Measurements from ENCODE around the gene GGACT. TPM values are rescaled to one million over a fixed set of nuclear protein-coding genes. Genes with fewer than 3 reads are reported as not detected.

Gene GGACT
- total and polyA plus RNA-seq, 4 experiments from 2014 or later = 4.4 to 9.6 (median 7.2) TPM

DNA sequence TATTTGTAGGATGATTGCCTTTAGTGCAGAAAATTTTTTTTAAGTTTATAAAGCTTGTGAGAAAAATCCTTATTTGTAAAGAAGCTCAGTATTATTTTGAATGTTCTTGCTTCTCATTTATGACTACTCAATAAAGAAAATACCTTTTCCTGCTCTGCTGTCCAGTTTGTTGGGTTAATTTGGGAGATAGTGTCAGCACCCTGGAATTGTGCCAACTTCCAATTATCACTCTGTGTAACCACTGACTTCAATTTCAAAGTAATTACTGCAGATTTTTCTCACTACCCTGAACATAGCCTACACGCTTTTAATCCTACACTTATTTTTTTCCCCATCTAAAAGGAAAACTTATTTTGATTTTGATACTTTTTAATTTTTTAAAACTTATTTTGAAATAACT lies 93.1 kb downstream of the GGACT start:
- H3K27ac ChIP-seq (ENCODE audit: low read depth, low read length) = no peak overlapping the region
- Mint-ChIP-seq H3K4me3 (no peak overlapping the region), H3K27ac (no peak overlapping the region), H3K27me3 (no peaks in the 10 kb centered on the region), H3K9me3 (no peaks in the 10 kb centered on the region), H3K4me1 (no peaks in the 10 kb centered on the region), H3K36me3 (peaks cover 0 to 6% of the 10 kb centered on the region in 2 donors)
- H3K36me3 ChIP-seq (ENCODE audit: insufficient read depth, low read length) = no peaks in the 10 kb centered on the region
- no peaks in the 10 kb centered on the region for H3K27me3 ChIP-seq (ENCODE audit: insufficient read depth, low read length)
- no peak overlapping the region for H3K4me3 ChIP-seq (ENCODE audit: low read length in 2 of 2)
- no peaks in the 10 kb centered on the region for H3K9me3 ChIP-seq (ENCODE audit: control insufficient read depth in 1 of 2, low read length in 2 of 2)
- intact Hi-C loops (cut with micrococcal nuclease) = no loop called here
- POLR2A ChIA-PET (ENCODE audit: partially characterized antibody) = no interaction called here
- no peaks in the 10 kb centered on the region for H3K4me1 ChIP-seq (ENCODE audit: insufficient read depth, low read length)
- DNase-seq = no peak
- CTCF ChIA-PET (ENCODE audit: partially characterized antibody) = no interaction called here

- H3K4me1 Mint-ChIP-seq = no peaks in the 10 kb centered on the region
- no peak overlapping the region for H3K27ac ChIP-seq (ENCODE audit: low read depth, low read length)
- peaks cover 0 to 11% of the 10 kb centered on the region in 2 donors for H3K36me3 Mint-ChIP-seq
- no peaks in the 10 kb centered on the region for H3K9me3 Mint-ChIP-seq
- H3K4me3 ChIP-seq (ENCODE audit: low read length in 2 of 2) = no peak overlapping the region
- ChIA-PET POLR2A (ENCODE audit: partially characterized antibody) (interaction anchor here (0.7 kb wide), 1 partner anchor 835 kb away, joined by 3 read pairs; no protein-coding TSS in a partner anchor), CTCF (ENCODE audit: partially characterized antibody) (interaction anchor here (1.0 kb wide), 1 partner anchor 23 kb away, joined by 3 read pairs; no protein-coding TSS in a partner anchor)
- no peaks in the 10 kb centered on the region for H3K4me1 ChIP-seq (ENCODE audit: insufficient read depth, low read length)
- H3K27ac Mint-ChIP-seq = no peak overlapping the region
- intact Hi-C loops (cut with micrococcal nuclease) = no loop called here
- no peak overlapping the region for H3K4me3 Mint-ChIP-seq
- no peaks in the 10 kb centered on the region for H3K27me3 Mint-ChIP-seq
- no peaks in the 10 kb centered on the region for H3K27me3 ChIP-seq (ENCODE audit: insufficient read depth, low read length)
- DNase-seq = no peak
- no peaks in the 10 kb centered on the region for H3K9me3 ChIP-seq (ENCODE audit: control insufficient read depth in 1 of 2, low read length in 2 of 2)
- no peaks in the 10 kb centered on the region for H3K36me3 ChIP-seq (ENCODE audit: insufficient read depth, low read length)
Measured at GRCh38 chr13:100493418-100493817, 95.2 kb downstream of the GGACT start.

DNA sequence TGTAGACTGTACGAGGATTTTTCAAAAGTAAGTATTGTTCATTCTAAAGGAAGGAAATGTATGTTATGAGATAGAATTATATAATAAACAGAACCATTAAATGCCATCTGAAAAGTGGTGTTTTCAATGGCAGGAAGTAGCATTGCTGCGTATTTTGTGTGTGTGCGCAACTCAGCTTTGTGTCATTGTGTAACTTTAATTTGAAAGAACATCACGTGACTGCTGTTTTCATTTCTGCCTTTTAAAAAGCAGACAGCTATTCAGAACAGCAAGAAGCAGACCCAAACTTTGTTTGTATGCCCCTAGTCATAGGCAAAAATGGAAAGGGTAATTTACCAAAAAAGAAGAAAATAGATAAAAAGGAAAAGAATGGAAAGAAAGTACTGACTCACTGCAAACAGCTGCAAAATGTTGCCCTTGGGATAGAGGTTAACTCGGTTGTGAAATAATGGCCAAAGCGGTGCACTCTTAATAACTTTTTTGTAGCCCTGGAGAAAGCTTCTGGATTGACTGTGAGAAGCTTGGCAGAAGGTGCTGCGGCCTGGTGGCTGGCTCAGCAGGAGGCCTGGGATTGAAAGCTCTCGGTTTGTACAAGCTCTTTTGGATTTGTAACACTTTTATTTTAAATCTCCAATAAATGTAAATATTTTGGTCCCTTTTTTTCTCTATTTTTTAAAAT lies 97.3 kb downstream of the GGACT start:
- no peak for DNase-seq
- no peak overlapping the region for H3K4me3 ChIP-seq (ENCODE audit: low read length in 2 of 2)
- no peaks in the 10 kb centered on the region for H3K27me3 Mint-ChIP-seq
- H3K9me3 ChIP-seq (ENCODE audit: control insufficient read depth in 1 of 2, low read length in 2 of 2) = no peaks in the 10 kb centered on the region
- peaks cover 0 to 11% of the 10 kb centered on the region in 2 donors for H3K36me3 Mint-ChIP-seq
- no peaks in the 10 kb centered on the region for H3K9me3 Mint-ChIP-seq
- no peak overlapping the region for H3K27ac Mint-ChIP-seq
- POLR2A ChIA-PET (ENCODE audit: partially characterized antibody) = no interaction called here
- no peaks in the 10 kb centered on the region for H3K4me1 Mint-ChIP-seq
- no peaks in the 10 kb centered on the region for H3K27me3 ChIP-seq (ENCODE audit: insufficient read depth, low read length)
- H3K36me3 ChIP-seq (ENCODE audit: insufficient read depth, low read length) = no peaks in the 10 kb centered on the region
- CTCF ChIA-PET (ENCODE audit: partially characterized antibody) = interaction anchor here (1.2 kb wide), 1 partner anchor 26 kb away, joined by 4 read pairs; no protein-coding TSS in a partner anchor
- no peak overlapping the region for H3K4me3 Mint-ChIP-seq
- H3K27ac ChIP-seq (ENCODE audit: low read depth, low read length) = no peak overlapping the region
- H3K4me1 ChIP-seq (ENCODE audit: insufficient read depth, low read length) = no peaks in the 10 kb centered on the region
- intact Hi-C loops (cut with micrococcal nuclease) = no loop called here

DNA sequence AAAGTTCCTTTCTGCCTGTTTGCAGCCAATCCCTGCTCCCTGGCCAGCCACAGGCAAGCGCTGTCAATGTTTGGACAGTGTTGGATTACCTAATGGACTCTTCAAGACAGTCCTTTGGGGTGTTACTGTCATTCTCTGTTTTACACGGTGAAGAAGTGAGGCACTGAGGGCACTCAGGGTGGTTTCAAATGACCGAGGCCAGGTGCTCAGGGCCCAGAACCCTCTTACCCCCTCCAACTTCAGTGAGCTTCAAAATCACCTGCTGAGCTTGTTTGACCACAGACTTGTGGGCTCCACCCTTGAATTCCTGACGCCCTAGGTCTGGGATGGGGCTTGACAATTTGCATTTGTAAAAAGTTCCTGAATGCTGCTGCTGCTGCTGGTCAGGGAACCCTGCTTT lies 97.9 kb downstream of the GGACT start:
- Mint-ChIP-seq H3K4me1 (no peaks in the 10 kb centered on the region), H3K27me3 (no peaks in the 10 kb centered on the region), H3K36me3 (peaks cover 0 to 11% of the 10 kb centered on the region in 2 donors), H3K4me3 (no peak overlapping the region), H3K27ac (no peak overlapping the region), H3K9me3 (no peaks in the 10 kb centered on the region)
- CTCF ChIA-PET (ENCODE audit: partially characterized antibody) = interaction anchor here (1.2 kb wide), 1 partner anchor 27 kb away, joined by 4 read pairs; no protein-coding TSS in a partner anchor
- intact Hi-C loops (cut with micrococcal nuclease) = no loop called here
- Histone ChIP-seq H3K27ac (ENCODE audit: low read depth, low read length) (no peak overlapping the region), H3K36me3 (ENCODE audit: insufficient read depth, low read length) (no peaks in the 10 kb centered on the region), H3K9me3 (ENCODE audit: control insufficient read depth in 1 of 2, low read length in 2 of 2) (no peaks in the 10 kb centered on the region), H3K4me1 (ENCODE audit: insufficient read depth, low read length) (no peaks in the 10 kb centered on the region), H3K27me3 (ENCODE audit: insufficient read depth, low read length) (no peaks in the 10 kb centered on the region), H3K4me3 (ENCODE audit: low read length in 2 of 2) (no peak overlapping the region)
- POLR2A ChIA-PET (ENCODE audit: partially characterized antibody) = no interaction called here
- DNase-seq = no peak

- no peaks in the 10 kb centered on the region for H3K36me3 ChIP-seq (ENCODE audit: insufficient read depth, low read length)
- no peaks in the 10 kb centered on the region for H3K9me3 Mint-ChIP-seq
- peaks cover 12% of the 10 kb centered on the region for H3K4me1 ChIP-seq (ENCODE audit: insufficient read depth, low read length)
- H3K27me3 ChIP-seq (ENCODE audit: insufficient read depth, low read length) = no peaks in the 10 kb centered on the region
- no peak overlapping the region for H3K4me3 ChIP-seq (ENCODE audit: low read length in 2 of 2)
- H3K27me3 Mint-ChIP-seq = no peaks in the 10 kb centered on the region
- no peak for DNase-seq
- POLR2A ChIA-PET (ENCODE audit: partially characterized antibody) = no interaction called here
- peaks cover 9 to 25% (median 18%) of the 10 kb centered on the region in 4 donors for H3K4me1 Mint-ChIP-seq
- H3K27ac Mint-ChIP-seq = peak overlapping the region in 1 of 7 donors; percentile 11
- CTCF ChIA-PET (ENCODE audit: partially characterized antibody) = interaction anchor here (0.8 to 1.2 kb wide), 2 partner anchors 11 to 829 kb away, joined by 4 read pairs; no protein-coding TSS in a partner anchor
- no peak overlapping the region for H3K4me3 Mint-ChIP-seq
- intact Hi-C loops (cut with micrococcal nuclease) = no loop called here
- H3K9me3 ChIP-seq (ENCODE audit: control insufficient read depth in 1 of 2, low read length in 2 of 2) = no peaks in the 10 kb centered on the region
- H3K27ac ChIP-seq (ENCODE audit: low read depth, low read length) = no peak overlapping the region
- peaks cover 0 to 4% of the 10 kb centered on the region in 2 donors for H3K36me3 Mint-ChIP-seq
Measured at GRCh38 chr13:100485265-100485664, 103.3 kb downstream of the GGACT start.

DNA sequence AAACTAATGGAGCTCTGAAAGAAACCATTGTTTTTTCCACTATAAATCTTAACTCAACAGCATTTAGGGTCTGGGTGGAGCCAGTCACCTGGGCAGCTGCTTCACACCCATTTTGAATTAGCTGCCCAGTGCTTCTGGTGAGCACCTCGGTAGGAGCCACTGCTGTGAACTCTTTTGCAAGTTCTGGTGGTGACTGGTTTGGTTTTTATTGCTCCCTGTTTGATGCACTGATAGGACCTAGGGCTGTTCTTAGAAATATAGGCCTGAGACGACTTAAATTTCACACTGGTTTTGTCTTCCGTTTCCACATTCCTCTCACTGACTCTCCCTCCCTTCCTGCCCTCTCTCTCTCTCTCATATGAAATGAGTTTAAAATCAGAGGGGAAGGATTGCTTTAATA lies 103.9 kb downstream of the GGACT start:
- intact Hi-C loops (cut with micrococcal nuclease) = no loop called here
- peaks cover 9 to 25% (median 18%) of the 10 kb centered on the region in 4 donors for H3K4me1 Mint-ChIP-seq
- H3K36me3 Mint-ChIP-seq = peaks cover 0 to 3% of the 10 kb centered on the region in 2 donors
- no peaks in the 10 kb centered on the region for H3K9me3 Mint-ChIP-seq
- peak overlapping the region in 1 of 8 donors; percentile 2 for H3K4me3 Mint-ChIP-seq
- Histone ChIP-seq H3K36me3 (ENCODE audit: insufficient read depth, low read length) (no peaks in the 10 kb centered on the region), H3K27me3 (ENCODE audit: insufficient read depth, low read length) (no peaks in the 10 kb centered on the region), H3K9me3 (ENCODE audit: control insufficient read depth in 1 of 2, low read length in 2 of 2) (no peaks in the 10 kb centered on the region), H3K4me3 (ENCODE audit: low read length in 2 of 2) (no peak overlapping the region), H3K27ac (ENCODE audit: low read depth, low read length) (no peak overlapping the region), H3K4me1 (ENCODE audit: insufficient read depth, low read length) (peaks cover 12% of the 10 kb centered on the region)
- ChIA-PET POLR2A (ENCODE audit: partially characterized antibody) (no interaction called here), CTCF (ENCODE audit: partially characterized antibody) (interaction anchor here (0.8 to 1.2 kb wide), 2 partner anchors 12 to 828 kb away, joined by 4 read pairs; no protein-coding TSS in a partner anchor)
- no peak for DNase-seq
- no peaks in the 10 kb centered on the region for H3K27me3 Mint-ChIP-seq
- peak overlapping the region in 1 of 7 donors; percentile 11 for H3K27ac Mint-ChIP-seq

DNA sequence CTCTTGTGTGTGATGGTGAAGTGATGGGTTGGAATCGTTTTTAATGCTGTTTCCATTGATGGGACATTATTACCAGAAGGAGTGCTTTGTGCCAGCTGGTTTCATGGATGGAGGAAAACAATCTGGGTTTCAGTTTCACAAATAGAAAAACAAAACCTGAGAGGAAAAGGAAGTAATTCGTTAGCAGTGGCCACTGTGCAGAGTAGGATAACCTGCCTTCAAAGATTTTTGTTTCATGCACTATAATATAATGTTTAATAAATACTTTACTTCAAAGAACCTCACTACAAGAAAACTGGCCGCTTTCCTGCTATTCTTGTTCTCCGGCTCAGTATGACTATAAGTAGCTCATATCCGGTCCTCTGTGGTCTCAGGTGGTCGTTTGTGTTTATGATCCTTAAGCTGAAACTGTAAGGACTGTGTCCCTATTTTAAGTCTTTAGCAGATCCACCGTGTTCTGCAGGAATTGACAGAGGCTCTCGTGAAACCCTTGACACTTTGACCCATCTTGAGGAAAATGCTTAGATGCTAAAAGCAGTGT lies 104.7 kb downstream of the GGACT start:
- intact Hi-C loops (cut with micrococcal nuclease) = no loop called here
- no peaks in the 10 kb centered on the region for H3K9me3 Mint-ChIP-seq
- no peaks in the 10 kb centered on the region for H3K36me3 Mint-ChIP-seq
- DNase-seq = no peak
- H3K4me3 ChIP-seq (ENCODE audit: low read length in 2 of 2) = no peak overlapping the region
- H3K4me1 ChIP-seq (ENCODE audit: insufficient read depth, low read length) = peaks cover 12% of the 10 kb centered on the region
- ChIA-PET CTCF (ENCODE audit: partially characterized antibody) (interaction anchor here (1.2 kb wide), 1 partner anchor 827 kb away, joined by 4 read pairs; no protein-coding TSS in a partner anchor), POLR2A (ENCODE audit: partially characterized antibody) (no interaction called here)
- no peaks in the 10 kb centered on the region for H3K9me3 ChIP-seq (ENCODE audit: control insufficient read depth in 1 of 2, low read length in 2 of 2)
- H3K4me1 Mint-ChIP-seq = peaks cover 9 to 25% (median 18%) of the 10 kb centered on the region in 4 donors
- no peaks in the 10 kb centered on the region for H3K36me3 ChIP-seq (ENCODE audit: insufficient read depth, low read length)
- peak overlapping the region in 2 of 7 donors; percentile 38 to 63 for H3K27ac Mint-ChIP-seq
- no peaks in the 10 kb centered on the region for H3K27me3 ChIP-seq (ENCODE audit: insufficient read depth, low read length)
- H3K27ac ChIP-seq (ENCODE audit: low read depth, low read length) = no peak overlapping the region
- H3K4me3 Mint-ChIP-seq = peak overlapping the region in 1 of 8 donors; percentile 31
- no peaks in the 10 kb centered on the region for H3K27me3 Mint-ChIP-seq

Measured in CD4-positive, alpha-beta memory T cell (primary cell).